GM19438 (cell line): ENCODE measurements around the gene DNAJC30.

Experiments used
- ATAC-seq: cut with Tn5 transposase; IDR thresholded peaks from one replicate; pipeline ENCODE4 v1.9.1; 2021; ENCODE audit warnings: low read depth; ENCODE audit not compliant: unreplicated experiment

Gene DNAJC30

GRCh38 chr7:73708961-73709549 is 25.8 kb upstream of the DNAJC30 start:
- no peak for ATAC-seq

GRCh38 chr7:73707045-73707631 is 23.9 kb upstream of the DNAJC30 start:
- no peak for ATAC-seq

GRCh38 chr7:73706126-73707044 is 23.1 kb upstream of the DNAJC30 start:
- ATAC-seq = no peak

GRCh38 chr7:73705551-73705920 is 22.3 kb upstream of the DNAJC30 start:
- no peak for ATAC-seq

- no peak for ATAC-seq
These were observed 21.6 kb upstream of the DNAJC30 start for GRCh38 chr7:73704640-73705550.

GRCh38 chr7:73703757-73704639 is 20.7 kb upstream of the DNAJC30 start:
- no peak for ATAC-seq

- ATAC-seq = no peak
These were observed 20.0 kb upstream of the DNAJC30 start for GRCh38 chr7:73703225-73703624.

GRCh38 chr7:73702665-73703064 is 19.4 kb upstream of the DNAJC30 start:
- ATAC-seq = no peak

- no peak for ATAC-seq
These were observed 19.0 kb upstream of the DNAJC30 start for GRCh38 chr7:73702226-73702625.

GRCh38 chr7:73701357-73701995 is 18.2 kb upstream of the DNAJC30 start:
- no peak for ATAC-seq

- ATAC-seq = no peak
These were observed 17.4 kb upstream of the DNAJC30 start for GRCh38 chr7:73700581-73701134.

- no peak for ATAC-seq
These were observed 16.8 kb upstream of the DNAJC30 start for GRCh38 chr7:73700069-73700423.

GRCh38 chr7:73699370-73700068 is 16.3 kb upstream of the DNAJC30 start:
- ATAC-seq = no peak

- no peak for ATAC-seq
These were observed 15.2 kb upstream of the DNAJC30 start for GRCh38 chr7:73698410-73698809.

GRCh38 chr7:73696372-73696771 is 13.1 kb upstream of the DNAJC30 start:
- ATAC-seq = no peak

GRCh38 chr7:73690646-73691045 is 7.4 kb upstream of the DNAJC30 start:
- no peak for ATAC-seq

GRCh38 chr7:73688288-73688687 is 5.0 kb upstream of the DNAJC30 start:
- no peak for ATAC-seq

GRCh38 chr7:73685311-73685710 is 2.1 kb upstream of the DNAJC30 start:
- no peak for ATAC-seq
